ENCODE results near the gene ZNF518B. TPM values are rescaled to one million over a fixed set of nuclear protein-coding genes. Genes with fewer than 3 reads are reported as not detected.
A peak's percentile ranks its signal among the peaks of the same experiment; 100 is the strongest.

The ZNF518B gene
- total and polyA plus RNA-seq, 9 of the 15 experiments (the other 6 are each of a cell fraction or from before 2014, with no cell fraction given), result 13.1 to 48.9 (median 37.5) TPM

DNA sequence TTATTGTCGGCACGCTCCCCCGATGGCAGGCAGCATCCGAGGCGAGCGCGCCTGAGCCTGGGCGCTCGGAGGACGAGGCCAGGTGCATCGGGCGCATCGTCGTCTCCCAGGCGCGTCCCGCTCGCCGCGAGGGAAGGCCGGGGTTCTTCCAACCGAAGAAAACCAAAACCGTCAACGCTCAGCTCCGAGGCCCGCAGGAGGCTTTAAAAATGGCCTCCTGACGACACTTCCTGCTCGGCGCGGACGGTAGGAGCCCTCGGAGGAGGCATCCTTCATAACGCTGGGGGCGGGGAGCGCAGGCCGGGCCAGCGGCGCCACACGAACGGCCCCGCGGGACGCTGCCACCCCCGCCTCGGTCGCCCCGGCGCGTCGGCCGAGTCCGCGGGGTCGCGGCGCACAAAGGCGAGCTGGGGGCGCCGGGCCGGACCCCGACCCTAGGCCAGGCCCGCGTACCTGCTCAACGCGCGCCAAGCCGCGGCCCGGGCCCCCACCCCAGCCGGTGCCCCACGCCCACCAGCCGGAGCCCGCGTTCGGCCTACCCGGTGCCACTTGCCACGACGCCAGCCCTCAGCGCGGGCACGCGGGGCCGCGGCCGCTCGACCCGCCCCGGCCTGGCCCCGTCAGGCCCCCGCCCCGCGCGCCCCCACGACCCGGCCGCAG lies 501 bp downstream of the ZNF518B start:
- Histone ChIP-seq H3K9me3 (replicated peaks; ENCODE audit: control insufficient read depth, insufficient read depth, low read depth, low read length) (no peaks in the 10 kb centered on the region; the same call in 1 of the 2 replicates), H3K79me2 (ENCODE audit: control insufficient read depth, insufficient read depth, low read length) (peaks cover 93% of the 10 kb centered on the region), H3K4me2 (ENCODE audit: insufficient read depth, low read length) (peak overlapping the region; percentile 93), H4K20me1 (replicated peaks; ENCODE audit: control insufficient read depth, insufficient read depth, low read length) (no peaks in the 10 kb centered on the region), H3K27ac (ENCODE audit: extremely low read depth, low read depth, low read length) (peak overlapping the region; percentile 86), H3K9ac (ENCODE audit: insufficient read depth in 1 of 2, low read depth in 2 of 2, low read length in 2 of 2) (peak overlapping the region; percentile 70 to 94), H3K9me1 (ENCODE audit: control insufficient read depth, insufficient read depth, low read length) (no peaks in the 10 kb centered on the region), H2AFZ (ENCODE audit: low read depth, low read length) (peak overlapping the region; percentile 43; the same call in 1 of the 2 replicates), H3K36me3 (ENCODE audit: control insufficient read depth, insufficient read depth, low read length) (peaks cover 52% of the 10 kb centered on the region), H3K27me3 (ENCODE audit: control insufficient read depth in 2 of 2, insufficient read depth in 2 of 2, low read length in 2 of 2) (no peaks in the 10 kb centered on the region), H3K4me1 (replicated peaks in 1 of 2; ENCODE audit: control insufficient read depth in 2 of 2, insufficient read depth in 2 of 2, low read length in 2 of 2) (peaks cover 17 to 33% of the 10 kb centered on the region in 2 experiments; a peak in 4 of 5 replicates), H3K4me3 (peak overlapping the region; percentile 51)
- WGBS (ENCODE audit: insufficient coverage, low coverage, missing lambda C conversion rate), result 6% methylated on average over 55 of the region's 96 CpGs
- DNase-seq (ENCODE audit: extremely low read depth in 1 of 4, low spot score in 3 of 4) (peak in 2 of 4 experiments; percentile 38 to 66), ATAC-seq (peak; percentile 32), FAIRE-seq (no peak)
- CTCF ChIA-PET (ENCODE audit: low intra/inter-chr PET ratio), result no interaction called here
- no TSS peak for BruUV-seq (replicated peaks)
- intact Hi-C loops (cut with micrococcal nuclease), result loop anchor here (5.0 kb wide), 2 partner anchors 44 to 284 kb away; no protein-coding TSS in a partner anchor
- POLR2A ChIA-PET, result interaction anchor here (2.9 kb wide), 1 partner anchor 339 kb away, joined by 19 read pairs; the partner anchor contains the start of gene WDR1
- in situ Hi-C loops (cut with MboI), result no loop called here
- peak; percentile 82 for TF ChIP-seq GABPA (tag; conservative IDR thresholded peaks at IDR 0.05; ENCODE audit: low read depth)
- 0 out of 2 replicates have a peak, but pooled peaks have one; percentile 22 for TF ChIP-seq CTBP1 (IDR thresholded peaks at IDR 0.05; ENCODE audit: borderline replicate concordance)
- no peak for TF ChIP-seq ZNF41 (CRISPR knock-in tag; conservative IDR thresholded peaks at IDR 0.05)
- TF ChIP-seq, protein P1, sequence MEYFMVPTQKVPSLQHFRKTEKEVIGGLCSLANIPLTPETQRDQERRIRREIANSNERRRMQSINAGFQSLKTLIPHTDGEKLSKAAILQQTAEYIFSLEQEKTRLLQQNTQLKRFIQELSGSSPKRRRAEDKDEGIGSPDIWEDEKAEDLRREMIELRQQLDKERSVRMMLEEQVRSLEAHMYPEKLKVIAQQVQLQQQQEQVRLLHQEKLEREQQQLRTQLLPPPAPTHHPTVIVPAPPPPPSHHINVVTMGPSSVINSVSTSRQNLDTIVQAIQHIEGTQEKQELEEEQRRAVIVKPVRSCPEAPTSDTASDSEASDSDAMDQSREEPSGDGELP (CRISPR knock-in tag; IDR thresholded peaks at IDR 0.05; ENCODE audit: borderline replicate concordance), result peak; percentile 55; the same call in 1 of the 2 replicates
- TF ChIP-seq, protein P2, sequence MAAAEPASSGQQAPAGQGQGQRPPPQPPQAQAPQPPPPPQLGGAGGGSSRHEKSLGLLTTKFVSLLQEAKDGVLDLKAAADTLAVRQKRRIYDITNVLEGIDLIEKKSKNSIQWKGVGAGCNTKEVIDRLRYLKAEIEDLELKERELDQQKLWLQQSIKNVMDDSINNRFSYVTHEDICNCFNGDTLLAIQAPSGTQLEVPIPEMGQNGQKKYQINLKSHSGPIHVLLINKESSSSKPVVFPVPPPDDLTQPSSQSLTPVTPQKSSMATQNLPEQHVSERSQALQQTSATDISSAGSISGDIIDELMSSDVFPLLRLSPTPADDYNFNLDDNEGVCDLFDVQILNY (CRISPR knock-in tag; IDR thresholded peaks at IDR 0.05), result 0 out of 2 replicates have a peak, but pooled peaks have one; percentile 42
- 0 out of 2 replicates have a peak, but pooled peaks have one; percentile 45 for TF ChIP-seq HMGXB4 (CRISPR knock-in tag; IDR thresholded peaks at IDR 0.05)
- TF ChIP-seq ATF1 (CRISPR knock-in tag; IDR thresholded peaks at IDR 0.05), result no peak
- peak; percentile 66 for TF ChIP-seq ATF1 (tag; IDR thresholded peaks at IDR 0.05)
- TF ChIP-seq NFRKB (IDR thresholded peaks at IDR 0.05; ENCODE audit: low read depth), result peak; percentile 50; the same call in 1 of the 2 replicates
- TF ChIP-seq MXI1 (IDR thresholded peaks at IDR 0.05; ENCODE audit: low read depth, low read length), result 0 out of 2 replicates have a peak, but pooled peaks have one; percentile 25
- TF ChIP-seq KLF1 (tag; IDR thresholded peaks at IDR 0.05), result no peak
- TF ChIP-seq ASH1L (IDR thresholded peaks at IDR 0.05; ENCODE audit: borderline replicate concordance, low read depth, partially characterized antibody), result no peak
- no peak for TF ChIP-seq JUND (IDR thresholded peaks at IDR 0.05; ENCODE audit: borderline replicate concordance, low read depth, low read length)
- TF ChIP-seq JUND (tag; IDR thresholded peaks at IDR 0.05; ENCODE audit: borderline replicate concordance, low read depth, low read length), result 0 out of 3 replicates have a peak, but pooled peaks have one; percentile 7

Measured in K562 (cell line).